Pancreas (tissue), 10 donors: ENCODE measurements around the gene DMRT2. TPM values are rescaled to one million over a fixed set of nuclear protein-coding genes. Genes with fewer than 3 reads are reported as not detected.

ENCODE experiments used
- ATAC-seq, 4 donors: fragments of 200-7000 bp; cut with Tn5 transposase; one replicate each; pipeline versions ENCODE4 v1.8.0 to v1.9.1; 2020; ENCODE audit warnings: mild to moderate bottlenecking in 4 of 4, moderate library complexity in 4 of 4
- DNase-seq, 6 donors: peaks; one replicate each; pipeline ENCODE4 v3.0.0-alpha.2; 2020
- FAIRE-seq: peaks from 2 replicates; lab custom pipeline; 2012; peaks lifted over from hg19 to GRCh38; lab: Jason Lieb, UNC
- H3K27ac ChIP-seq, 4 donors: fragments of 200-600 bp; sonication (generic); 1 replicate in 3 of 4; 2 replicates in 1 of 4; pipeline versions ENCODE4 v1.5.0 to v1.8.0; 2020
- H3K27me3 ChIP-seq, 4 donors: fragments of 200-600 bp; one replicate each; pipeline ENCODE4 v1.8.0; 2021
- H3K36me3 ChIP-seq, 3 donors: fragments of 200-600 bp; sonication (generic) in 1 of 3; one replicate each; pipeline versions ENCODE4 v1.5.0 to v1.8.0; 2020 to 2021
- H3K4me1 ChIP-seq, 3 donors: fragments of 200-600 bp; one replicate each; pipeline ENCODE4 v1.8.0; 2021
- H3K4me3 ChIP-seq, 4 donors: fragments of 200-600 bp; sonication (generic) in 2 of 4; one replicate each; pipeline versions ENCODE4 v1.5.0 to v1.8.0; 2020 to 2021
- H3K9me3 ChIP-seq, 4 donors: fragments of 200-600 bp; one replicate each; pipeline ENCODE4 v1.8.0; 2021
- CTCF ChIP-seq, 4 donors: fragments of 200-600 bp; sonication (generic) in 3 of 4; IDR thresholded peaks; one replicate each; pipeline versions ENCODE4 v1.5.0 to v1.8.0; 2021; ENCODE audit warnings: antibody characterized with exemption in 4 of 4
- WGBS, 2 donors: extraction: QIAGEN DNeasy Blood & Tissue Kit; methylation state at CpG; one replicate each; pipeline ENCODE4 v1.1.7; 2013; 5-methylcytosine and 5-hydroxymethylcytosine counted together
- intact Hi-C, 3 donors: fragments of 100-400 bp; cut with DNase I; formaldehyde crosslinking; loops; one replicate each; pipeline versions ENCODE4 v1.11.1 to v1.14.2; 2022
- polyA plus RNA-seq, 2 donors: library from polyadenylated mRNA; stranded (reverse); fragments of 200-250 nt; gene quantifications; one replicate each; pipeline ENCODE4 v1.2.3, GENCODE V29; 2013
- total RNA-seq, 6 donors: library from RNA; stranded (reverse); fragmentation: NEBNext Ultra II Directional in 4 of 6; extraction: Animal tissue kit (Norgen Biotek cat#: 25700) in 4 of 6; gene quantifications; one replicate each; pipeline versions ENCODE4 v1.2.1 to v1.2.4, GENCODE V29; 2021 to 2023
- donor health status: healthy with polysubstance abuse.
- donor health status: DM: no; HTN: no; CAD: no; lungs with moderate emphysema.
- donor health status: DM: no; HTN: no; CAD: no.
- donor health status: control.
- donor health status: control.
- donor health status: Bipolar disorder and iron deficiency.
- donor health status: DM: yes; HTN: yes; CAD: no.
- donor health status: DM: no; HTN: no; CAD: no.
- donor health status: DM: no; HTN: no; CAD: no.
- donor health status: DM: yes; HTN: yes; CAD: no.

DMRT2 gene
- total and polyA plus RNA-seq, 8 donors = 0.07 to 0.14 TPM; not detected in 6

GRCh38 chr9:1007312-1007711 is 42.8 kb upstream of the DMRT2 start:
- no peak for ATAC-seq
- no peak for DNase-seq
- Histone ChIP-seq H3K4me1 (no peaks in the 10 kb centered on the region), H3K27me3 (peaks cover 0 to 18% (median 7%) of the 10 kb centered on the region in 4 donors), H3K27ac (no peak overlapping the region), H3K36me3 (no peaks in the 10 kb centered on the region), H3K4me3 (no peak overlapping the region), H3K9me3 (no peaks in the 10 kb centered on the region)
- 82 to 88% methylated on average over 3 of the region's 3 CpGs for WGBS, 2 donors
- TF ChIP-seq CTCF (IDR thresholded peaks at IDR 0.05) = no peak
- intact Hi-C loops = loop anchor here in 2 of 3 donors (5.0 to 10.0 kb wide), 2 partner anchors 113 to 115 kb away; no protein-coding TSS in a partner anchor
- FAIRE-seq = no peak

DNA sequence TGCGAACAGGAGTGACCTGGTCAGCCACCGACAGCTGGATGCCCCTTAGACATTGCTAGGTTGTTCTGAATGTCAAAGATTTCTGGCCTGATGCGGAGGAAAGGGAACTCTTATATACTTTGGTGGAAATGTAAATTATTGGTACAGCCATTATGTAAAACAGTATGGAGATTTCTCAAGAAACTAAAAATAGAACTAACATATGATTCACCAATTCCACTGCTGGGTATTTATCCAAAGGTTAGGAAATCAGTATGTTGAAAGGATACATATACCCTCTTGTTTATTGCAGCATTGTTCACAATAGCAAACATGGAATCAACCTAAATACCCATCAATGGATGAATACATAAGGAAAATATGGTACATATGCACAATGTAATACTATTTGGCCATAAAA is 41.9 kb upstream of the DMRT2 start:
- no peaks in the 10 kb centered on the region for H3K9me3 ChIP-seq
- peaks cover 0 to 18% (median 7%) of the 10 kb centered on the region in 4 donors for H3K27me3 ChIP-seq
- TF ChIP-seq CTCF (IDR thresholded peaks at IDR 0.05) = no peak
- H3K4me3 ChIP-seq = no peak overlapping the region
- DNase-seq (no peak), ATAC-seq (no peak), FAIRE-seq (no peak)
- H3K36me3 ChIP-seq = no peaks in the 10 kb centered on the region
- 71 to 80% methylated on average over 3 of the region's 3 CpGs for WGBS, 2 donors
- intact Hi-C loops = loop anchor here in 2 of 3 donors (5.0 to 10.0 kb wide), 2 partner anchors 113 to 116 kb away; no protein-coding TSS in a partner anchor
- H3K27ac ChIP-seq = no peak overlapping the region
- H3K4me1 ChIP-seq = no peaks in the 10 kb centered on the region

- DNase-seq = peak; percentile 65 to 95 (median 89)
- no peaks in the 10 kb centered on the region for H3K4me1 ChIP-seq
- H3K4me3 ChIP-seq = no peak overlapping the region
- ATAC-seq = peak; percentile 96 to 99 (median 98)
- peaks cover 0 to 14% (median 6%) of the 10 kb centered on the region in 4 donors for H3K27me3 ChIP-seq
- intact Hi-C loops = loop anchor here in 2 of 3 donors (5.0 to 10.0 kb wide), 2 partner anchors 114 to 117 kb away; no protein-coding TSS in a partner anchor
- 6% methylated on average over 14 of the region's 14 CpGs for WGBS, 2 donors
- no peak for FAIRE-seq
- no peaks in the 10 kb centered on the region for H3K36me3 ChIP-seq
- H3K9me3 ChIP-seq = no peaks in the 10 kb centered on the region
- TF ChIP-seq CTCF (IDR thresholded peaks at IDR 0.05) = peak; percentile 97 to 99 (median 98)
- H3K27ac ChIP-seq = no peak overlapping the region
Measured at GRCh38 chr9:1009101-1009707, 41.0 kb upstream of the DMRT2 start.

- no peak for TF ChIP-seq CTCF (IDR thresholded peaks at IDR 0.05)
- WGBS, 2 donors = 55 to 66% methylated on average over 5 of the region's 5 CpGs
- Histone ChIP-seq H3K36me3 (no peaks in the 10 kb centered on the region), H3K27me3 (peaks cover 0 to 10% (median 2%) of the 10 kb centered on the region in 4 donors), H3K9me3 (no peaks in the 10 kb centered on the region), H3K4me3 (no peak overlapping the region), H3K4me1 (no peaks in the 10 kb centered on the region), H3K27ac (no peak overlapping the region)
- ATAC-seq = no peak
- DNase-seq = no peak
- intact Hi-C loops = no loop called here
- FAIRE-seq = no peak
Measured at GRCh38 chr9:1013021-1013420, 37.1 kb upstream of the DMRT2 start.

GRCh38 chr9:1014225-1014624 is 35.9 kb upstream of the DMRT2 start:
- no peak for TF ChIP-seq CTCF (IDR thresholded peaks at IDR 0.05)
- no peak for FAIRE-seq

More at GRCh38 chr9:1014225-1014624, 35.9 kb upstream of the DMRT2 start:
- Histone ChIP-seq H3K9me3 (no peaks in the 10 kb centered on the region), H3K4me3 (no peak overlapping the region), H3K27me3 (peaks cover 0 to 2% (median 0%) of the 10 kb centered on the region in 4 donors), H3K36me3 (no peaks in the 10 kb centered on the region), H3K27ac (no peak overlapping the region), H3K4me1 (no peaks in the 10 kb centered on the region)
- DNase-seq = no peak
- intact Hi-C loops = no loop called here
- ATAC-seq = no peak
- 77 to 78% methylated on average over 4 of the region's 4 CpGs for WGBS, 2 donors
